Endometrial microvascular endothelial cells (primary cell): ENCODE measurements around the gene COPS7B. TPM values are rescaled to one million over a fixed set of nuclear protein-coding genes. Genes with fewer than 3 reads are reported as not detected.

Experiments
- total RNA-seq: library from RNA; depleted of rRNA; stranded (reverse); fragments of >200 nt; gene quantifications from one replicate; pipeline ENCODE4 v1.2.3, GENCODE V29; 2015; ENCODE audit errors: inconsistent ontology term

Gene COPS7B
- total RNA-seq, 1 donor from 2014 or later, result 32.8 TPM

Other genes starting within 250 kb of the COPS7B start
- gene TEX44, start 193.6 kb upstream of the COPS7B start, total RNA-seq, result not detected
- 949 TPM for gene PTMA, start 77.9 kb upstream of the COPS7B start, total RNA-seq
- gene PDE6D, start 5.2 kb upstream of the COPS7B start, total RNA-seq, result 26.9 TPM
- not detected for gene NPPC, start 140.0 kb downstream of the COPS7B start, total RNA-seq
- 25.8 TPM for gene DIS3L2, start 175.3 kb downstream of the COPS7B start, total RNA-seq